Ascending aorta (tissue), 2 donors: ENCODE results near the gene CFAP58. TPM values are rescaled to one million over a fixed set of nuclear protein-coding genes. Genes with fewer than 3 reads are reported as not detected.

Experiments used
- DNase-seq, 2 donors: peaks; one replicate each; pipeline ENCODE4 v3.0.0-alpha.2; 2019; ENCODE audit warnings: low spot score in 2 of 2
- H3K27ac ChIP-seq, 2 donors: fragments of 200-600 bp; sonication (generic); one replicate each; pipeline ENCODE4 v1.5.1; 2016 to 2017; ENCODE audit warnings: mild to moderate bottlenecking in 1 of 2
- H3K27me3 ChIP-seq: fragments of 200-600 bp; sonication (generic); one replicate; pipeline ENCODE4 v1.5.1; 2017
- H3K36me3 ChIP-seq, 2 donors: fragments of 200-600 bp; sonication (generic); one replicate each; pipeline ENCODE4 v1.5.1; 2016
- H3K4me1 ChIP-seq, 2 donors: fragments of 200-600 bp; sonication (generic); one replicate each; pipeline ENCODE4 v1.5.1; 2016 to 2017; ENCODE audit warnings: mild to moderate bottlenecking in 1 of 2
- H3K4me3 ChIP-seq, 2 donors: fragments of 200-600 bp; sonication (generic); one replicate each; pipeline ENCODE4 v1.5.1; 2016 to 2017; ENCODE audit warnings: mild to moderate bottlenecking in 1 of 2
- H3K9me3 ChIP-seq, 2 donors: fragments of 200-600 bp; sonication (generic); one replicate each; pipeline ENCODE4 v1.5.1; 2016
- CTCF ChIP-seq, 3 experiments: fragments of 200-600 bp in 2 of 3; fragments of 450-650 bp in 1 of 3; sonication (generic) in 2 of 3; IDR thresholded peaks; one replicate each; pipeline ENCODE4 v1.5.1; 2016 to 2019; ENCODE audit warnings: antibody characterized with exemption in 3 of 3, mild to moderate bottlenecking in 1 of 3, moderate library complexity in 1 of 3
- intact Hi-C: fragments of 100-400 bp; cut with DNase I; formaldehyde crosslinking; loops from one replicate; pipeline ENCODE4 v1.15.1; 2023
- total RNA-seq: library from RNA; depleted of rRNA; stranded (reverse); fragments of >200 nt; gene quantifications from one replicate; pipeline ENCODE4 v1.1.0, GENCODE V29; 2016

Gene CFAP58
- total RNA-seq, 1 donor from 2014 or later, result not detected

- no peak overlapping the region for H3K27ac ChIP-seq
- no peaks in the 10 kb centered on the region for H3K9me3 ChIP-seq
- no peaks in the 10 kb centered on the region for H3K4me1 ChIP-seq
- intact Hi-C loops, result no loop called here
- no peaks in the 10 kb centered on the region for H3K27me3 ChIP-seq
- TF ChIP-seq CTCF (IDR thresholded peaks at IDR 0.05), result no peak
- H3K36me3 ChIP-seq, result no peaks in the 10 kb centered on the region
- DNase-seq, result no peak
- no peak overlapping the region for H3K4me3 ChIP-seq
Observed at GRCh38 chr10:104501449-104501848, 147.8 kb downstream of the CFAP58 start.

GRCh38 chr10:104501864-104502579 lies 148.4 kb downstream of the CFAP58 start:
- Histone ChIP-seq H3K36me3 (no peaks in the 10 kb centered on the region), H3K27ac (no peak overlapping the region), H3K4me1 (no peaks in the 10 kb centered on the region), H3K4me3 (no peak overlapping the region), H3K9me3 (no peaks in the 10 kb centered on the region), H3K27me3 (no peaks in the 10 kb centered on the region)
- no peak for TF ChIP-seq CTCF (IDR thresholded peaks at IDR 0.05)
- intact Hi-C loops, result no loop called here
- no peak for DNase-seq

GRCh38 chr10:104502907-104503306 lies 149.3 kb downstream of the CFAP58 start:
- no peaks in the 10 kb centered on the region for H3K36me3 ChIP-seq
- H3K4me3 ChIP-seq, result no peak overlapping the region
- no peak for DNase-seq
- intact Hi-C loops, result no loop called here
- no peaks in the 10 kb centered on the region for H3K4me1 ChIP-seq
- no peak overlapping the region for H3K27ac ChIP-seq
- H3K9me3 ChIP-seq, result no peaks in the 10 kb centered on the region
- no peaks in the 10 kb centered on the region for H3K27me3 ChIP-seq
- TF ChIP-seq CTCF (IDR thresholded peaks at IDR 0.05), result no peak

Other genes with a start within 250 kb of the CFAP58 start
- gene SFR1, start 231.7 kb upstream of the CFAP58 start, total RNA-seq, result 0.32 TPM
- 0.96 TPM for gene CFAP43, start 121.5 kb upstream of the CFAP58 start, total RNA-seq
- gene GSTO1, start 98.9 kb upstream of the CFAP58 start, total RNA-seq, result 62.2 TPM
- gene GSTO2, start 84.6 kb upstream of the CFAP58 start, total RNA-seq, result not detected
- 51.0 TPM for gene ITPRIP, start 15.4 kb upstream of the CFAP58 start, total RNA-seq